Amniotic epithelial cell (primary cell): ENCODE results near the gene ABI3.

Experiments
- DNase-seq: peaks from one replicate; pipeline ENCODE4 v3.0.0-alpha.2; 2010; ENCODE audit warnings: low read depth

The ABI3 gene

DNA sequence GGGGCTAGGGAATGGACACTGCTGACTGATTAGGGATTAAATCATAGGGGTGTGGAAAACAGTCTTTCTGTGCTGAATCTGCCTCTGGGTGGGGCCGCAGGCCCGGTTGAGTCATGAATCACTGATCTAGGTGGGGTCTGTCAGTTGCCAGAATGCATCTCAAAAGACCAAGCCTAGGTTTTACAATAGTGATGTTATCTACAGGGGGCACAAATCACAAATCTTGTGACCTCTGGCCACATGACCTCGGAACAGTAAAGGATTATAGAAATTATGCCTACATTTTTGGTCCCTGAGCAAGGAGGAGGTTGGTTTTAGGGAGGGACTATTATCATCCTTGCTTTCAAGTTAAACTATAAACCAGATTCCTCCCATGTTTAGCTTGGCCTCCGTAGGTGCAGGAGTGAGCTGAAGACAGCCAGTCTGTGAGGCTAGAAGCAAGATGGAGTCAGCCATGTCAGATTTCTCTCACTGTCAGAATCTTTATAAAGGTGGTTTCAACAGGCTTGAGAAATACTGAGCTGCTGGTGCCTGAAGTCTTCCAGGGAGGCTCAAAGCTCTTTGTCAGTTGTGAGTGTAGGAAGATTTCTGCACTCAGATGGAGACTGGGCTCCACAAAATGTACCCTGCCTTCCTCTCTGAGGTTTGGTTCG is 13.0 kb upstream of the ABI3 start:
- DNase-seq = no peak

- DNase-seq = no peak
Measured at GRCh38 chr17:49198211-49198610, 12.3 kb upstream of the ABI3 start.

- DNase-seq = no peak
Measured at GRCh38 chr17:49200423-49201083, 10.0 kb upstream of the ABI3 start.

DNA sequence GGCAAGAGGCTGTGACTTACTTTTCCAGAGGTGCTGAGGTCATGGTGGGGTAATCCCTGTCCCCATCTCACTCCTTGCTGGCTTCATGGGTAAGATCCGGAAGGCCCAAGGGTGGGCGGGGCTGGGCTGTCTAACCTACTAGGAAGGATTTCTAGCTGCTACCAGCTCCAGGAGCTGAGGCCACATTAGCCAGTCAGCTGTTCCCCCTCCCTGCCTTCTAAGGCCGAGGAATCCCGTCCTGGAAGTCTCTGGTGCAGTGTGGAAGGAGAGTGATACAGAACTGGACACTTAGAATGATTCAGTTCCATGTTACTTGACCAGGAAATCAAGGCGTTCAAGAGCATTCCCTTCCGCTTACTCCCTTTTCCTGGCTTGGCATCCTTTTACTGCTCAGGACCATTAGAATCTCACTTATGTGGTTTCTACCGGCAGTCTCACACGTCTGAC is 9.0 kb upstream of the ABI3 start:
- peak; percentile 28 for DNase-seq

DNA sequence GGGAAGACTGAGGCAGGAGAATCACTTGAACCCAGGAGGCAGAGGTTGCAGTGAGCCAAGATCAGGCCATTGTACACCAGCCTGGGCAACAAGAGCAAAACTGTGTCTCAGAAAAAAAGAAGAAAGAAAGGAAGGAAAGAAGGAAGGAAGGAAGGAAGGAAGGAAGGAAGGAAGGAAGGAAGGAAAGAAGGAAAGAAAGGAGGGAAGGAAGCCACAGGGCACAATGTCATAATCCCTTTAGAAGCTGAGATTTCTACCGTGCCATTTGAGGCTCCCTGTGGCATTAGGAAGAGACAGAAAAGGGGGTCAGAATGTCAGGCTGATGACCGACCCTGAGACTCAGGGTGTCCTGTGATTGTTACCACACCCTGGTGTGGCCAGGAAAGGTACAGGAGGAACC is 6.7 kb upstream of the ABI3 start:
- DNase-seq = no peak

DNA sequence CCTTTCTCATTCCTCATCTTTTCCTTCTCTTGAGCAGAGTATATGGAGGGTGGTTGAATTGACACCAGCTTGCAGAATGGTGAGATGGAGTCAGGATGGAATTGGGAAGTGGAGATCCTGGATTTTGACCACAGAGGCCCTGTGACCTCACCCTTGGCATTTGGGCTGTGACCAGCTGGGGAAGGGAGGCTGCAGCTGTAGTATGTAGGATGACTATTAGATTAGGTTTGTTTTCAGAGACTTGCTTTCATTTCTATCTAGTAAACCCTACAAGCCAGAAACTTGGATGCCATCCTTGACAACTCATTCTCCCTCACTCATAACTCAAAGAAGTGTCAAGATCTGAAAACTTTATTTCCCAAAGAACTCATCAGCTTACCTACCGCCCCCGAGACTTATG is 6.0 kb upstream of the ABI3 start:
- DNase-seq = no peak

DNA sequence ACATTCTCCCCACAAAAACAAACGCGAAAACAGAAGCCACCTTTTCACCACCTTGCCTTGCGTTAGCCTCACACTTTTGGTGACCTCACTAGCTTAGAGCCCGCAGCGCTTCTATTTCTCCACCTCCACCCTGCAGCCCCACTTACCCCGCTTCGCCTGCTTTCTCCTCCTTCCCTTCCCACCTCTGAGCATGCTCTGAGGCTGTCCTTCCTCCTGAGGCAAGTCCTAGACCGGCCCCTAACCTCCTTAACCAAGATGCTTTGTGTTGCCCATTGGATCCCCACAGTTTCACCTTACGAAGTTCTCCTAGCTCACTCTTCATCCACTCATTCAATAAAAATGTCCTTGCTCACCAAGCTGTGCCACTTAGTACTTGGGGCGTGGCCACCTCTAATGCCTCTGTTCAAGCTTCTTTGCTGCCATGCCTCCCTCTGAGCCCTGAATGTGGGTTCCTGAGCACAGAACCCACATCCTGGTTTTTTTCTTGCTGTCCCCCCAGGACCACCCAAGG is 1.4 kb upstream of the ABI3 start:
- no peak for DNase-seq

DNA sequence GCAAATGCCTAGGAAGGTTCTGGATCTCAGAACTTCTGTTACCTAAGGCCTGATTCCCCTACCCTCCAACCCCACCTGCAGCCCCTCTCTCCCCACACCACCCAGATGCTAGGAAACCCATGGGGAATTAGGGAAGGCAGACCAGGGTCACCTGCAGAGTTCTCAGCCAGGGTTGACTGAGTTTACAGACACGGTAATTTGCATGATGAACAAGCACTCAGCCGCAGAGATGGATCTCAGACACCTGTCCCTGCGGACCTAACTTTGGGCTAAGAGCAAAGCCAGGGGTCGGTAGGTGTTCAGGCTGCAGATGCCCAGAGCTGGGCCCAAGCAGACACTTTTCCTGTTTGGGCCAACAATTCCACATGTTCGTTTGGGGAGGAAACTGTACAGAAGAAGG is 2.9 kb downstream of the ABI3 start:
- no peak for DNase-seq

DNA sequence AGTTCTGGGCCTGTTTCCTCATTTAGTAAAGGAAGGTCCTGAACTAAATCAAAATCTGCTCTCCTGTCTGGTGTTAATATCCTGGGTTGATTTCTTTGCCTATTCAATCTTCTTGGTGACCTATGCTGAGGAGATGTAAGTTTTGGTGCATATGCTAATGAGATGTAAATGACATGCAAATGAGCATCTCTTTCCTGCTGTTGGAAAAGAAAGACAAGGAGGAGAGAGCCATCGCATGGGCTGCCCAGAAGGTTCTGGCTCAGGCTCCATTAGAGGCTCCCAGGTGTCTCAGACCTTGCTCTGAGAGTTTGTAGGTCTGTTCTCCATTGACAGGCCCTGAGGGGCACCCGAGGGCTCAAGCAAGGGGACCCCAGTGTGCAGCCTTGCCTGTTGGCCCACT is 3.3 kb downstream of the ABI3 start:
- no peak for DNase-seq

- no peak for DNase-seq
Measured at GRCh38 chr17:49214676-49215360, 4.3 kb downstream of the ABI3 start.

DNA sequence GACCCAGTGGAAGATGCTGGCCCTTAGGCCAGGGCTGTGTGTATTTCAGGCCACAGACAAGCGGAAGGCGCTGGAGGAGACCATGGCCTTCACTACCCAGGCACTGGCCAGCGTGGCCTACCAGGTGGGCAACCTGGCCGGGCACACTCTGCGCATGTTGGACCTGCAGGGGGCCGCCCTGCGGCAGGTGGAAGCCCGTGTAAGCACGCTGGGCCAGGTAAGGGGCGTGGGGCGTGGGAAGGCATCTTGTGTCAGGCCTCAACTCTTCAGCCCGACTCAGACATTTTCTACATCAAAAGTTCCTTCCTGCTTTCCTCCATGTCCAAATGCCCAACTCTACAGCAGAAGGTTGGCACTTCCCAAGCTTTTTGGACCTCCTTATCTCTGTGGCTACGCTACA is 6.0 kb downstream of the ABI3 start:
- DNase-seq = no peak

DNA sequence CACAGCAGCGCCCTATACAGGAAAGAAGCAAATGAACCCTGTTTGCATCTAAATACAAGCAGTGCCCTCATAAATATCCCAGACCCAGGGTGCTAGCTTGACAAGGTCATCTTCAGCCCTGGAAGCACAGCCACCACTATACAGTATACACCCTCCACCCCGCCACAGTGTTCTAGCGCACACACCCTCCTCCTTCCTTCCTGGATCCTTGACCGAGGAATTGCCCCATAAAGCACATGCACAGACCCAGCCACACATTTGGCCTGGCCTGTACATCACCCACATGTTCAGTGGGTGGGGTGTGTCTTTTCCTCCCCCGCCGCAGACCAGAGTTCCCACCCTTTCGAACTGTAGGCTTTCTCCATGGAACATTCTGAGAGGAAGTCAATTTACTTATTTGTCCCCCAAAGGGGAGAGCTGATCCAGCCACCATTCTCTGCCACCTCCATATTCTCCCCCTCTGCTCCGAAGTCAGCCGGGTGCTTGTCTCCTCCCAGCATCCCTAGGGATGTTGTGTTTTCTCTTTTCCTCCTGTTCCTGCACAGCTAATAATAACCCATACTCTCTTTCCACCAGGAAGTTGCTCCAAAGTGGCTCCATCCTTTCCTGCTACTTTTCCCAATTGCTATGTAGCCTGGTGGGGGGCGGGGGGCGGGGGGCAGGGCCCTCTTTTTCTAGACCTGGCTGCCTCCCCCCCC is 6.6 kb downstream of the ABI3 start:
- no peak for DNase-seq

- no peak for DNase-seq
Measured at GRCh38 chr17:49217651-49218413, 7.3 kb downstream of the ABI3 start.

DNA sequence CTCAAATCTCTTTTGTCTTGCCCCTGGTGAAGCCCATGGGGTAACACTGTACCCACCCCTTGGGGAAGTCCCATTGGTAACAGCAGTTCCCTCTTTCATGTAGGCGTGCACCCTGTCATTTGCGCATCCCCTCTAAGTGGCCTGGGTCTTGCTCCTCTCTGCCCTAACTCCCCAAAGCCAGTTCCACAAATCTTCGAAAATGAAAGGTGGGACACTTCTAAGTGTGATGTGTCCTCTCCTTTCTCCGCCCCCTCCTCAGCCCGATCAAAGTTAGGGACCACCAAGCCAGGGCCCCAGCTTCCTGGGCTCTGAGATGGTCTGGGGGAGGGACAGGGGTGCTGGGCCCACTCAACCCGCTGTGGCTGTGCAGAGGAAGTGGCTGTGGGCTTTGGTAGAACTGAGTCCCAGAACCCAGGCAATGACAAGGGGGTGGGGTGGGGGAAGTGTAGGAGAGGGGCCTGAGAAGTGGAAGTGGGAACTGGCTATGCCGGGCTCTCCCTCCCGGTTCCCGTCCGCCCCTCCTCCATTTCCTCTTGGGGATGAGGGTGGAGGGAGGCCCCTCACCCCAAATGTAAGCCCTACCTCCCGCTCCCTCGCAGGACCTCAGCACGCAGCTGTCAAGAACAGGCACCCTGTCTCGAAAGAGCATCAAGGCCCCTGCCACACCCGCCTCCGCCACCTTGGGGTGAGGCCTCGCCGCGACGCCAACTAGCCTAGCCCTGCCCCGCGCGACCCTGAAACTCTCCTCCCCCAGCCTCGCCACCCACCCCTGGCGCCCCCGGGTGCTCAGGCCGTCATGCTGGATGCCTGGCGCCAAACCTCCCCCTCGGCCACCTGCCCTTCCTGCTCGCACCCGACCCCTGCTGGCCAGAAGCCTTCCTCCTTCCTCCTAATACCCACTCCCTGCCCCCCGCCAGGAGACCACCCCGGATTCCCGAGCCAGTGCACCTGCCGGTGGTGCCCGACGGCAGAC is 8.7 kb downstream of the ABI3 start:
- no peak for DNase-seq

- DNase-seq = no peak
Measured at GRCh38 chr17:49219987-49220386, 9.5 kb downstream of the ABI3 start.

DNA sequence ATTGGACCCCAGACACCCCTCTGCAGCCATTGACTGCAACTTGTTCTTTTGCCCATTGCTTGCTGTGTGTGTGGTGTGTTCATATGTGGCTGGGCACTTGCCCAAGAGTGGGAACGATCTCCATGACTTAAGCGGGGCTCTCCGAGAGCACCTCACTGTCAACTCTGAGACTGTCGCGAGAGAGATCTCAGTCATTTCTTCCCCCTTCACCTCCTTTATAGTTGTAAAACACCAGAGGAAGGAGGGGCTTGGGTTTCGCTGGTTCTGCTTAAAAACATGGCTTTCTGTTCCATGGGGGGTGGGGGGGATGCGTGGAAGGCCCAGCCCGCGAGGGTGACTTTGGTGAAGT is 12.6 kb downstream of the ABI3 start:
- DNase-seq = no peak

DNA sequence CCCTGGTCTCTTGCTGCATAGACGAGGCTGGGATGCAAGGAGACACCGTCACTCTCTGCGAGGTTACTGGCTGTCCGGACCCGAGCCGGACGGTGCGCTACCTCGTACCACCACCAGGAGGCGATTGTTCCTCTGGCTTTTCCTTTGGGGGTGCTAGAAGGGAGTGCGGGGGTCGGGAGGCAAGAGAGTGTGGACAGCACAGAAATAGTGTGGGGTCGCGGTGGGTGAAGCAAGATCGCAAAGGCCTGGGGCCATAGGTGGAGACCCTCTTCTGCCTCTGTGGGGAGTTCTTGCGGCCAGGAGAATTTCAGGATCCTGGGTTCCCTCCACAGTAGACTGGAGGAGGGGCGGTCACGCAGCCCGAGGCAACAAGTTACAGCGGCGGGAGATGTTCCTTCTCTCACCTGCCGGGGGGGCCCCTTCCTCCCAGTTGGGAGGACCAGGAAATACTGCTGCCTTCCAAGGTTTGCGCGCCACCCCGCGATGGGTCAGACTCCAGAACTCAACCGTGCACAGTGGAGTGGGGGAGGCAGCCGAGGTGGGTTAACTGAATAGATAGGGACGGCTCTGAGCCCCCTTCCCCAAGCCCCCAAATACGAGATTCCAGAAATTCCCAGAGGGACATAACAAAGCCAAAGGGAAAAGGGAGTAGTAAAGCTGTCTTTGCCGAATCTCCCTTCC is 13.2 kb downstream of the ABI3 start:
- DNase-seq = no peak

- no peak for DNase-seq
Measured at GRCh38 chr17:49224198-49224996, 13.9 kb downstream of the ABI3 start.

- DNase-seq = no peak
Measured at GRCh38 chr17:49224997-49225337, 14.5 kb downstream of the ABI3 start.
